Endothelial cell of umbilical vein (primary cell): Measurements from ENCODE around the gene HSPA2. TPM values are rescaled to one million over a fixed set of nuclear protein-coding genes. Genes with fewer than 3 reads are reported as not detected.

ENCODE experiments used
- BruUV-seq: library from RNA; stranded (reverse); fragments of 400-500 nt; replicated peaks from 2 replicates; lab custom pipeline; 2021; lab: Mats Ljungman, UMichigan
- CTCF ChIA-PET: fragments of 300-600, 350-600 bp; sonication (Branson Sonifier 250); formaldehyde crosslinking; loops from one replicate; lab custom pipeline; 2021; ENCODE audit warnings: antibody characterized with exemption, inconsistent platforms; lab: Charles Lee
- POLR2A ChIA-PET: fragments of 300-600, 350-600 bp; sonication (Branson Sonifier 250); formaldehyde crosslinking; loops from one replicate; lab custom pipeline; 2021; ENCODE audit warnings: antibody characterized with exemption, inconsistent platforms; lab: Charles Lee
- DNase-seq: peaks from one replicate; pipeline ENCODE4 v3.0.0-alpha.2; 2011; ENCODE audit warnings: low read depth, low spot score
- FAIRE-seq: peaks from 2 replicates; lab custom pipeline; 2011; peaks lifted over from hg19 to GRCh38; lab: Jason Lieb, UNC
- H2AFZ ChIP-seq: 2 replicates; pipeline ENCODE4 v1.6.0; 2012; ENCODE audit warnings: low read depth, low read length, control low read depth, inconsistent platforms
- H3K27ac ChIP-seq: 2 replicates; pipeline ENCODE4 v1.5.1; 2011; ENCODE audit warnings: low read depth, mild to moderate bottlenecking, control low read depth, low read length, moderate library complexity; ENCODE audit not compliant: insufficient read depth
- H3K27me3 ChIP-seq, 2 experiments: 2 replicates each; pipeline versions ENCODE4 v1.6.0 to v1.6.1; 2011; ENCODE audit warnings: low read length in 2 of 2, mixed read lengths in 1 of 2; ENCODE audit not compliant: control insufficient read depth in 2 of 2, insufficient read depth in 2 of 2
- H3K36me3 ChIP-seq, 2 experiments: 2 replicates in 1 of 2; 3 replicates in 1 of 2; pipeline ENCODE4 v1.5.1; 2011; ENCODE audit warnings: low read length in 2 of 2, mild to moderate bottlenecking in 1 of 2, moderate library complexity in 1 of 2; ENCODE audit not compliant: control insufficient read depth in 2 of 2, insufficient read depth in 2 of 2; ENCODE audit errors: extremely low read depth in 1 of 2
- H3K4me1 ChIP-seq: 3 replicates; pipeline ENCODE4 v1.5.1; 2011; ENCODE audit warnings: mild to moderate bottlenecking, low read length; ENCODE audit not compliant: control insufficient read depth, insufficient read depth; ENCODE audit errors: extremely low read depth
- H3K4me2 ChIP-seq: 2 replicates; pipeline ENCODE4 v1.6.1; 2011; ENCODE audit warnings: low read length, control low read depth, mixed read lengths; ENCODE audit not compliant: insufficient read depth
- H3K4me3 ChIP-seq, 3 experiments: fragments of 200-600 bp in 1 of 3; sonication (generic), shearing (Covaris generic) in 1 of 3; replicated peaks in 1 of 3; 2 replicates each; pipeline ENCODE4 v1.5.1; 2011 to 2016; ENCODE audit warnings: control low read depth in 3 of 3, low read length in 3 of 3, mild to moderate bottlenecking in 2 of 3, inconsistent platforms in 1 of 3, low read depth in 1 of 3, moderate library complexity in 1 of 3; ENCODE audit not compliant: insufficient read depth in 1 of 3
- H3K79me2 ChIP-seq: 2 replicates; pipeline ENCODE4 v1.6.0; 2012; ENCODE audit warnings: low read length, inconsistent platforms; ENCODE audit not compliant: control insufficient read depth, insufficient read depth
- H3K9ac ChIP-seq: replicated peaks from 2 replicates; pipeline ENCODE3; 2011; ENCODE audit warnings: low read length, control low read depth; ENCODE audit not compliant: insufficient read depth; ENCODE audit errors: extremely low read depth
- H3K9me1 ChIP-seq: replicated peaks from 3 replicates; pipeline ENCODE4 v1.6.0; 2011; ENCODE audit warnings: mild to moderate bottlenecking, low read length; ENCODE audit not compliant: control insufficient read depth, insufficient read depth; ENCODE audit errors: extremely low read depth
- H3K9me3 ChIP-seq: replicated peaks from 2 replicates; pipeline ENCODE4 v1.5.1; 2012; ENCODE audit warnings: low read length, inconsistent platforms; ENCODE audit not compliant: control insufficient read depth, insufficient read depth
- H4K20me1 ChIP-seq: replicated peaks from 2 replicates; pipeline ENCODE3; 2011; ENCODE audit warnings: mild to moderate bottlenecking, low read length; ENCODE audit not compliant: control insufficient read depth, insufficient read depth; ENCODE audit errors: extremely low read depth
- EZH2 ChIP-seq: IDR thresholded peaks from 2 replicates; pipeline ENCODE4 v1.6.1; 2012; ENCODE audit warnings: borderline replicate concordance, low read depth, mild to moderate bottlenecking, moderate library complexity, low read length, inconsistent platforms; ENCODE audit not compliant: severe bottlenecking
- FOS ChIP-seq: IDR thresholded peaks from 2 replicates; pipeline ENCODE4 v1.6.1; 2011; ENCODE audit warnings: mild to moderate bottlenecking, low read length, moderate library complexity, borderline replicate concordance; ENCODE audit not compliant: insufficient read depth
- GATA2 ChIP-seq: IDR thresholded peaks from 2 replicates; pipeline ENCODE4 v1.7.0; 2011; ENCODE audit warnings: low read depth, mild to moderate bottlenecking, moderate library complexity, mixed read lengths, low read length; ENCODE audit not compliant: insufficient read length, insufficient read depth
- JUN ChIP-seq: IDR thresholded peaks from 2 replicates; pipeline ENCODE4 v1.6.1; 2011; ENCODE audit warnings: borderline replicate concordance, low read depth; ENCODE audit not compliant: insufficient read length, insufficient read depth
- MYC ChIP-seq: IDR thresholded peaks from one replicate; pipeline ENCODE4 v1.6.1; 2011; ENCODE audit warnings: mild to moderate bottlenecking, low read depth, low read length
- POLR2A ChIP-seq: IDR thresholded peaks from 2 replicates; pipeline ENCODE4 v1.6.1; 2012; ENCODE audit warnings: low read depth, mild to moderate bottlenecking, control low read depth, low read length
- POLR2AphosphoS5 ChIP-seq: IDR thresholded peaks from 2 replicates; pipeline ENCODE4 v1.6.1; 2012; ENCODE audit warnings: low read depth, mild to moderate bottlenecking, control low read depth, low read length, moderate library complexity; ENCODE audit not compliant: insufficient read depth
- dilution Hi-C: fragments of 300-500 bp; cut with MboI; formaldehyde crosslinking; loops from one replicate; pipeline ENCODE4 v1.15.0; 2019; ENCODE audit warnings: low sequenced_read_pairs; ENCODE audit not compliant: extremely low pct_ligation_motif_present
- intact Hi-C: fragments of 100-400 bp; cut with micrococcal nuclease; formaldehyde crosslinking; loops from one replicate; pipeline ENCODE4 v1.10.0; 2022
- polyA plus RNA-seq, 4 experiments: library from polyadenylated mRNA; depleted of rRNA in 3 of 4; stranded (reverse) in 3 of 4; unstranded in 1 of 4; fragments of >200 nt; gene quantifications; 2 replicates each; pipeline versions ENCODE4 v1.2.1 to v1.2.3, GENCODE V29; 2011 to 2012; ENCODE audit warnings: missing spikeins in 1 of 4
- total RNA-seq: library from RNA; stranded (reverse); gene quantifications from 2 replicates; pipeline ENCODE4 v1.2.3, GENCODE V29; 2021
- TF ChIP-seq, protein P1 (sequence below): IDR thresholded peaks from 2 replicates; pipeline ENCODE4 v1.6.1; 2011; ENCODE audit not compliant: insufficient read depth, insufficient read length
- TF ChIP-seq, protein P2 (sequence below), 2 donors: IDR thresholded peaks; 1 replicate in 1 of 2; 2 replicates in 1 of 2; pipeline ENCODE4 v1.5.1; 2011; ENCODE audit warnings: low read length in 2 of 2, mild to moderate bottlenecking in 2 of 2, moderate library complexity in 2 of 2, control low read depth in 1 of 2, inconsistent platforms in 1 of 2, low read depth in 1 of 2; ENCODE audit not compliant: insufficient read depth in 1 of 2; ENCODE audit errors: extremely low read depth in 1 of 2

The HSPA2 gene
- total and polyA plus RNA-seq, 2 donors (not counting 3 experiments of a cell fraction or from before 2014, with no cell fraction given), result 5.3 to 11.4 TPM

DNA sequence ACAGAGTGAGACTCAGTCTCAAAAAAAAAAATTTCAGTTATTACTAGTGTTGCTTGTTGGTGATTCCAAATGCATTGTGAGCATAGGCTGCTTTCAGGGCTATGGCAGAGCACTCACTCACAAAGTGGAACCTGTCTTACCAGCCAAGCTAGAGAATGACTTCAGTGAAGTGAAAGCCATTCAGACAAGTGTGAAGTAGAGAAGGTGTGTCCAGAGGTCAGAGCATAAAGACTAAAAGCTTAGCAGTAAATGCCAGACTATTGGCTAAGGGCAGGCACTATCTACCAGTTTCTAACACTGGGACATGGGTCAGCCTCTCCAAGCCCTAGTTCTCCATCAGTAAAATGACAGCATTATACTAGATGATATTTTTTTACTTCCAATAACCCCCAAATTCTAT, 21.9 kb downstream of the HSPA2 start:
- no peaks in the 10 kb centered on the region for H3K27me3 ChIP-seq
- peaks cover 14% of the 10 kb centered on the region for H3K4me1 ChIP-seq
- no peak overlapping the region for H3K9ac ChIP-seq
- no peaks in the 10 kb centered on the region for H3K36me3 ChIP-seq
- H3K4me3 ChIP-seq, result no peak overlapping the region
- dilution Hi-C loops, result no loop called here
- CTCF ChIA-PET, result no interaction called here
- H3K9me1 ChIP-seq, result no peaks in the 10 kb centered on the region
- H4K20me1 ChIP-seq, result no peaks in the 10 kb centered on the region
- FAIRE-seq (no peak), DNase-seq (no peak)
- no peak overlapping the region for H2AFZ ChIP-seq
- H3K9me3 ChIP-seq, result no peaks in the 10 kb centered on the region
- POLR2A ChIA-PET, result no interaction called here
- intact Hi-C loops, result no loop called here
- H3K79me2 ChIP-seq, result no peaks in the 10 kb centered on the region
- TF ChIP-seq POLR2AphosphoS5 (no peak), POLR2A (no peak), MYC (no peak), EZH2 (no peak), JUN (no peak), GATA2 (no peak), FOS (no peak)
- TF ChIP-seq, protein P1, sequence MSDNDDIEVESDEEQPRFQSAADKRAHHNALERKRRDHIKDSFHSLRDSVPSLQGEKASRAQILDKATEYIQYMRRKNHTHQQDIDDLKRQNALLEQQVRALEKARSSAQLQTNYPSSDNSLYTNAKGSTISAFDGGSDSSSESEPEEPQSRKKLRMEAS, result no peak
- TF ChIP-seq, protein P2, sequence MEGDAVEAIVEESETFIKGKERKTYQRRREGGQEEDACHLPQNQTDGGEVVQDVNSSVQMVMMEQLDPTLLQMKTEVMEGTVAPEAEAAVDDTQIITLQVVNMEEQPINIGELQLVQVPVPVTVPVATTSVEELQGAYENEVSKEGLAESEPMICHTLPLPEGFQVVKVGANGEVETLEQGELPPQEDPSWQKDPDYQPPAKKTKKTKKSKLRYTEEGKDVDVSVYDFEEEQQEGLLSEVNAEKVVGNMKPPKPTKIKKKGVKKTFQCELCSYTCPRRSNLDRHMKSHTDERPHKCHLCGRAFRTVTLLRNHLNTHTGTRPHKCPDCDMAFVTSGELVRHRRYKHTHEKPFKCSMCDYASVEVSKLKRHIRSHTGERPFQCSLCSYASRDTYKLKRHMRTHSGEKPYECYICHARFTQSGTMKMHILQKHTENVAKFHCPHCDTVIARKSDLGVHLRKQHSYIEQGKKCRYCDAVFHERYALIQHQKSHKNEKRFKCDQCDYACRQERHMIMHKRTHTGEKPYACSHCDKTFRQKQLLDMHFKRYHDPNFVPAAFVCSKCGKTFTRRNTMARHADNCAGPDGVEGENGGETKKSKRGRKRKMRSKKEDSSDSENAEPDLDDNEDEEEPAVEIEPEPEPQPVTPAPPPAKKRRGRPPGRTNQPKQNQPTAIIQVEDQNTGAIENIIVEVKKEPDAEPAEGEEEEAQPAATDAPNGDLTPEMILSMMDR (IDR thresholded peaks at IDR 0.05; ENCODE audit: extremely low read depth in 1 of 2, insufficient read depth in 1 of 2, low read depth in 1 of 2, low read length in 2 of 2), result no peak
- no peak overlapping the region for H3K27ac ChIP-seq
- no peak overlapping the region for H3K4me2 ChIP-seq
- BruUV-seq, result no TSS peak
